Posterior cingulate gyrus (tissue), 11 donors: ENCODE measurements around the gene KRTAP5-7.
A peak's percentile ranks its signal among the peaks of the same experiment; 100 is the strongest.
"Not testable (repeated sequence)": the region's sequence is repeated elsewhere in the genome, so short reads cannot be mapped to it uniquely, and the experiment has no call there.

ENCODE experiments used
- DNase-seq, 10 donors: peaks; one replicate each; pipeline versions ENCODE4 v3.0.0 to v3.0.0-alpha.2; 2020 to 2021; ENCODE audit warnings: mixed read lengths in 3 of 10
- intact Hi-C: fragments of 100-400 bp; cut with DNase I; formaldehyde crosslinking; loops from one replicate; pipeline ENCODE4 v1.15.1; 2023

KRTAP5-7 gene

DNA sequence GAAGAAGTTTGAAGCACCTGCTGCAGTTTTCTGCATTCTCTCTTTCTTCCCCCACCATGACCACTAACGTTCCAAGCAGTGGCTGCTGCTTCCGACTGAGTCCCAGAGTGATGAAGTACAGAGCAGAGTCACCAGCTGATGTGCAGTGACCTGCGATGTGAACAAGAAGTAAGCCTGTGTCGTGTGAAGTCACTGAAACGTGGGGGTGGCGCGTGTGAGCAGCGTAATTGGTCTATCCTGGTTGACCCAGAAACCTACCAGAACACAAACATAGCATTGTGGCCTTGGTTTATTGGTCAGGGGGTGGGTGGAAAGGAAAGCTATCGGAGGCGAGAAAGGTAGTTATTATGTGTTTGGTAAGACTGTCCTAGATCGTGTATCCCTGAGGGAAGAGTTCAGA lies 3.5 kb downstream of the KRTAP5-7 start:
- intact Hi-C loops: no loop called here
- no peak for DNase-seq

DNA sequence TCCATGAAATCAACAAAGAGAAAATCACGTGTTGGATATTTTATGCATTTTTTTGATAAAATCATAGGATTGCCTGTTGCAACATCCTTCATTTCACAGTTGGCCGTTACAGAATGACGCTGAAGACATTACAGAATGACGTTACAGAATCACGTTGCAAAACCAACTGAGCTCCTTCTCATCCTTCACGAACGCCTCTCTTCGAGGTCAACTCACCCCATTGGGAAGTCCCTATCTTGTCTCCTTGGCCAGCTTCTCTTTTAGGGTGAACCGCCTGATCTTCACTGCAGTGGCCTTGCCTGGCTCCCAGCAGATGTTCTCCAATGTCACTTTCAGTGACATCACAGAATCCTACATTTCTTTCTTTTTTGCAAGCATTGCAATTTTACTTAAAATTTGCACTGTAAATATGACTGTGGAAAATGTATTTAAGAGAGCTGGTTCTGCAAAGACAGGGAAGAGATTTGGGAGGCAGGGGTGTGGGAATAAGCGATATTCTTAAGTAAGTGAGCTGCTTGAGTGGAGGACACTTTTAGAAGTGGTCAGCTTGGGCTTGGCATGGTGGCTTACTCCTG lies 5.1 kb downstream of the KRTAP5-7 start:
- no peak for DNase-seq
- intact Hi-C loops: no loop called here

DNA sequence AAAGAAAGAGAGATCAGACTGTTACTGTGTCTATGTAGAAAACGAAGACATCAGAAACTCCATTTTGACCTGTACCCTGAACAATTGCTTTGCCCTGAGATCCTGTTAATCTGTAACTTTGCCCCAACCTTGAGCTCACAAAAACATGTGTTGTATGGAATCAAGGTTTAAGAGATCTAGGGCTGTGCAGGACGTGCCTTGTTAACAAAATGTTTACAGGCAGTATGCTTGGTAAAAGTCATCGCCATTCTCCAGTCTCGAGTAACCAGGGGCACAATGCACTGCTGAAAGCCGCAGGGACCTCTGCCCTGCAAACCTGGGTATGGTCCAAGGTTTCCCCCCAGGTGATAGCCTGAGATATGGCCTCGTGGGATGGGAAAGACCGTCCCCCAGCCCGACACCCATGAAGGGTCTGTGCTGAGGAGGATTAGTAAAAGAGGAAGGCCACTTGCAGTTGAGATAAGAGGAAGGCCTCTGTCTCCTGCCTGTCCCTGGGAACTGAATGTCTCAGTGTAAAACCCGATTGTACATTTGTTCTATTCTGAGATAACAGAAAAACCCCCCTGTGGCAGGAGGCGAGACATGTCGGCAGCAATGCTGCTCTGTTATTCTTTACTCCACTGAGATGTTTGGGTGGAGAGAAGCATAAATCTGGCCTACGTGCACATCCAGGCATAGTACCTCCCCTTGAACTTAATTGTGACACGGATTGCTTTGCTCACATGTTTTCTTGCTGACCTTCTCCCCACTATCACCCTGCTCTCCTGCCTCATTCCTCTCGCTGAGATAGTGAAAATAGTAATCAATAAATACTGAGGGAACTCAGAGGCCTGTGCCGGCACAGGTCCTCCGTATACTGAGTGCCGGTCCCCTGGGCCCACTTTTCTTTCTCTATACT lies 7.9 kb downstream of the KRTAP5-7 start:
- intact Hi-C loops, DNase-seq: not testable (repeated sequence)

DNA sequence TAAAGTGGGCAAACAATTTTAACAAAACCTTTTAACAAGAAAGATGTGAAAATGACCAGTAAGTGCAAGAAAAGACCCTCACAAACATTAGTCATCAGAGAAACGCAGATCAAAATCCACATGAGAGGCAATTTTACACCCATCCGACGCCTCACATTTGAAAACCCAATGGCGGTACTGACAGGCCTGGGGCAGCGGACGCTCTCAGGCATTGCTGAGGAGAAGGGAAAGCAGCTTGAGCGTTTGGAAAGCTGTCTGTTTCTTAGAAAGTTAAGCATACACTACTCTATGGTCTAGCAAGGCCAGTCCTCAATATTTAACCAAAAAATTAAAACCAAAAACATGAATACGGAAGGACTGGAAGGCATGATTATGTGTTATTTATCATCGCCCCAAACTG lies 8.8 kb downstream of the KRTAP5-7 start:
- DNase-seq: no peak
- intact Hi-C loops: no loop called here

DNA sequence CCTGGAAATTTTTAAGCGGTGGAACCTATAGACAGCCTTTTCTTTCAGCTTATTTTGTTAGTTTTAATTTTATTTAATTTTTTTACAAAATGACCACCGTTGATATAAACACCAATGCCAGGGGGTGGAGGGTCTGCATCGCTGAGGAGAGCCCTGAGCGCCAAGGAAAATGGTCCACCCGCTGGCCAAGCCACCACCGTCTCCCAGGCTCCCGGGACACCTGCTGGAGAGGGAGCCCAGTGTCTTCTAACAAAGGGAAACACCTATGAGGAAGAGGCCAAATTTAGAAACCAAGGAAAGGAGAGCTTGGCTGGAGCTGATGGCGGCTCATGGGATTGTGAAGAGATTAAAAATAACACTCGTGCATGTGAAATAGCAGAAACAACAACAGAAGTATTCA lies 10.5 kb downstream of the KRTAP5-7 start:
- intact Hi-C loops: no loop called here
- peak in 1 of 10 donors; percentile 55 for DNase-seq

DNA sequence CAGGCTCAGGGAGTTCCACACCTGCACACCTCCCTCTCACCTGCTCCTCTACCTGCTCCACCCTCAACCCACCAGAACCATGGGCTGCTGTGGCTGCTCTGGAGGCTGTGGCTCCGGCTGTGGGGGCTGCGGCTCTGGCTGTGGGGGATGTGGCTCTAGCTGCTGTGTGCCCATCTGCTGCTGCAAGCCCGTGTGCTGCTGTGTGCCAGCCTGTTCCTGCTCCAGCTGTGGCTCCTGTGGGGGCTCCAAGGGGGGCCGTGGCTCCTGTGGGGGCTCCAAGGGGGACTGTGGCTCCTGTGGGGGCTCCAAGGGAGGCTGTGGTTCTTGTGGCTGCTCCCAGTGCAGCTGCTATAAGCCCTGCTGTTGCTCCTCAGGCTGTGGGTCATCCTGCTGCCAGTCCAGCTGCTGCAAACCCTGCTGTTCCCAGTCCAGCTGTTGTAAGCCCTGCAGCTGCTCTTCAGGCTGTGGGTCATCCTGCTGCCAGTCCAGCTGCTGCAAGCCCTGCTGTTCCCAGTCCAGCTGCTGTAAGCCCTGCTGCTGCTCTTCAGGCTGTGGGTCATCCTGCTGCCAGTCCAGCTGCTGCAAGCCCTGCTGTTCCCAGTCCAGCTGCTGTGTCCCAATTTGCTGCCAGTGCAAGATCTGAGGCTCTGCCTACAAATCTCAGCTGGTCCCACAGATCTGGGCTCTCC lies 11.1 kb downstream of the KRTAP5-7 start, which contains the start of gene KRTAP5-8:
TSS of gene KRTAP5-8 (plus strand) at position 49 of the 689 bp plus-strand sequence. CDS start at position 80, 31 bp downstream.
- intact Hi-C loops: not testable (repeated sequence)
- DNase-seq: peak in 1 of 10 donors; percentile 26

DNA sequence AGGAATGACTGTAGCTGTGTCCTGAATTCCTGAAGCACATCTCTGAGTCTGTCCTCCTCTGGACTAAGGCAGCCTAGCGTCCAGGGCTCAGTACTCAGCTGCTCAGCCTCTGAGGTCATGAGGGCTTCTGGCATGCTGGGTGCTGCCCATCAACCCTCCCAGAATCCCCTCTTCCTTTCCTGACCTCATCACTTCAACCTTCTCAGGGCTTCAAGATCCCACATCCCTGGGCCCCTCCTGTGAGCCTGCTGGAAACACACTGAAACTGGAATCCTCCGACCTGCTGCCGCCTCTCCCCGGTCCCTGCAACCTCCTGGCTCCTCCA lies 11.6 kb downstream of the KRTAP5-7 start:
- intact Hi-C loops: no loop called here
- DNase-seq: peak in 1 of 10 donors; percentile 22

DNA sequence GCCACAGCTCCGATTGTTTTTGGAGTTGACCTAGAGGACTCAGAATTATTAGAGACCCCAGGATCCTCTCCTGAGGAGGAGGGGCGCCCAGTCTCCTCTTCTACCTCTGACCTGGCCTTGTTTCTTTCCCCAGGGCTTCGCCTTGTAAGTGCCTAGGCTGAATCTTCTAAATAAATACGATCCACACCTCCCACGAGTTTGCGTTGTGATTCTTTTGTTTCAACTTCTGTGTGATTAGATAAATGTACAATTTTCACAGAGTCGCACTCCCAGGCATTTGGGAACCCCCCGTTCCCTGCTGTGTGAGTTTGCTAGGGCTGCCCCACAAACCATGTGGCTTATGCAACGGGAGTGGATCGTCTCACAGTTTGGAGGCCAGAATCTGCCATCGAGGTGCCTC lies 11.9 kb downstream of the KRTAP5-7 start:
- intact Hi-C loops: no loop called here
- DNase-seq: peak in 1 of 10 donors; percentile 18

DNA sequence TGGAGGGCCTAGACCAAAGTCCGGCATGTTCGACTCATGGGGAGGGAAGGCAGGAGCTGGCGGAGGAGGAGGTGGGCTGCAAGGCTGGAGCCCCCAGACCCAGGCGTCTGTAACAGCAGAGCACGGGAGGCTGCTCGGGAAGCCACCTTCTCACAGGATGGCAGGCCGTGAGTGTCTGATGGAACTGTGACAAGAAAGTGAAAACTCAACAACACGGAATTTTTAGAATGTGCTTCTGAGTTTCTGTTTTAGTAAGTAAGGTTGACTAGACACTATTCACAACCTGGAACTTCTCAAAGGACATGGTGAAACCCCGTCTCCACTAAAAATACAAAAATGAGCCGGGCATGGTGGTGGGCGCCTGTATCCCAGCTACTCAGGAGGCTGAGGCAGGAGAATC lies 12.9 kb downstream of the KRTAP5-7 start:
- intact Hi-C loops: not testable (repeated sequence)

DNA sequence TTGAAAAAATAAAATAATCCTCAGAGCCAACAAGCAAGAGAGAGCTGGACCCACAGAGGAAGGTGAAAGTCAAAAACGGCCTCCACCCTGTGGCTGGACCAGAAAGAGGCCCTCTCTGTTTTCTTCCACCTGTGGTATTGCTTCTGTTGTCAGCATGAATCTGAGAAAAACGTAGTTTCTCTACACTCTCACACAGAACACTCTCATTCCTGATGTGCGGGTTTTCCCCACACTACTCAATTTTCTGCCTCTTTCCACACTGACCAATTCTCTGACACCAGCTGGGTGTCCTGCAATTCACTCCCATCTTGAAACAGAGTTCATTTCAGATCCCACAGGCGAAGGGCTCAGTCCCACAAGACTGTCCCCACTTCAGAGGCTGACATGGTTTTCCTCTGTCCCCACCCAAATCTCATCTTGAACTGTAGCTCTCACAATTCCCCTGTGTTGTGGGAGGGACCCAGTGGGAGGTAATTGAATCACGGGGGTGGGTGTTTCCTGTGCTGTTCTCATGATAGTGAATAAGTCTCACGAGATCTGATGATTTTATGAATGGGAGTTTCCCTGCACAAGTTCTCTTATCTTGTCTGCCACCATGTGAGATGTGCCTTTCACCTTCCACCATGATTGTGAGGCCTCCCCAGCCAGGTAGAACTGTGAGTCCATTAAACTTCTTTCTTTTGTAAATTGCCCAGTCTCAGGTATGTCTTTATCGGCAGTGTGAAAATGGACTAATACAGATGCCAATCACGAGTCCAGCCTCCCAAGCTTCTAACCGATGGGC lies 13.6 kb downstream of the KRTAP5-7 start:
- intact Hi-C loops, DNase-seq: not testable (repeated sequence)

More for the DNA sequence above, 12.9 kb downstream of the KRTAP5-7 start:
- not testable (repeated sequence) for DNase-seq

DNA sequence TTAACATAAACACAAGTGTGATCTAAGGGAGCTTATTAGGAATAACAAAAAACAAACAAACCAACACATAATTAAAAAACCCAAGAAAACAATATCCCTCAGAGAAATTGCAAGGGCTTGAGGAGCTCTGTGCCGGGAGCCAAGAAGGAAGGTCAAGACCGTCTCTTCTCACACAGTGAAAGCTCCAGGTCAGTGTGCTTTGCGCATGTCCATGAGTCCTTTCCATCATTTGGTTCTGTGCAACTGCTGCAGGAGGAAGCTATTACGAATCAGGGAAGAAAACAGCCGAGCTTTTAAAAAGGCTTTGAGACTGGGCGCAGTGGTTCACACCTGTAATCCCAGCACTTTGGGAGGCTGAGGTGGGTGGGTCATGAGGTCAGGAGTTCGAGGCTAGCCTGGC lies 15.3 kb downstream of the KRTAP5-7 start:
- intact Hi-C loops: no loop called here

DNA sequence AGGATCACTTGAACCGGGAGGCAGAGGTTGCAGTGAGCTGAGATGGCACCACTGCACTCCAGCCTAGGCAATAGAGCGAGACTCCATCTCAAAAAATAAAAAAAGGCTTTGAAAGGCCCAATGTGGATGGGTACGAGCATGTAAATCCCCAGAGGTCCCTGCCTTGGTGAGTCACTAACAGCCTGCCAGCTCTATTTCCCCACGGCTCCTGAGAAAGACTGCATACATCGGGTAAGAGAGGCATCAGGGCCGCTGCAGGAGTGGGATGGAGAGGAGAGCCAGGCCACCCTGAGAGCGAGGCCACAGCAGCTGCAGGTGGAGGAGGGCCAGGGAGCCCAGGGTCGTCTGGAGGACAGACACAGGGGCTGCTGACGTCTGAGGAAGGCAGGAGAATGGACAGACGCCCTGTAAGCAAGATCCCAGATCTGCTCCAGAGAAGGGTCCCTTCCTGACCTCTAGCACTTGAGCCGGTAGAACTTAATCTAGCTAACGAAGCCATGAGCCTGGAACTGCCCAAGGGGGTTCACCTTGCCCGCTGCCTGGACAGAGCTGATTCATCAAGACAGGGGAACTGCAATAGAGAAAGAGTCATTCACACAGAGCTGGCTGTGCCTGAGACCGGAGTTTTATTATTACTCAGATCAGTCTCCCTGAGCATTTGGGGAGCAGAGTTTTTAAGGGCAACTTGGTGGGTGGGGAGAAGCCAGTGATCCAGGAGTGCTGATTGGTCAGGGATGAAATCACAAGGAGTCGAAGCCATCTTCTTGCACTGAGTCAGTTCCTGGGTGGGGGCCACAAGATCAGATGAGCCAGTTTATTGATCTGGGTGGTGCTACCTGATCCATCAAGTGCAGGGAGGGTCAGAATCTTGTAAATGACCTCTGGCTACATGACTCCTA lies 16.1 kb downstream of the KRTAP5-7 start:
- no peak for DNase-seq
- intact Hi-C loops: no loop called here

More for the DNA sequence above, 15.3 kb downstream of the KRTAP5-7 start:
- DNase-seq: no peak

DNA sequence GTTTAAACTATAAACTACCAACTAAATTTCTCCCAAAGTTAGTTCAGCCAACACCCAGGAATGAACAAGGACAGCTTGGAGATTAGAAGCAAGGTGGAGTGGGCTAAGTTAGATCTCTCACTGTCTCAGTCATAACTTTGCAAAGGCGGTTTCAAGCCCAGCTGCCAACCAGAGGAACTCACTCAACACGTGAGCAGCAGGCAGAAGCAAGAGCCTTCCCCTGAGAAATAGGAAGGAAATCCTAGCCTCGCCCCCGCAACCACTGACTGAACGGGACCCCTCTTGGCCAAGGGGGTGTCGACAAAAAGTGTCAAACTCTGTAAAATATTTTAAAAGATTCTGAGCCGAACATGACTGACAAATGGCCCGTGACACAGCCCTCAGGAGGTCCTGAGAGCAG lies 16.8 kb downstream of the KRTAP5-7 start:
- DNase-seq: no peak
- intact Hi-C loops: no loop called here

DNA sequence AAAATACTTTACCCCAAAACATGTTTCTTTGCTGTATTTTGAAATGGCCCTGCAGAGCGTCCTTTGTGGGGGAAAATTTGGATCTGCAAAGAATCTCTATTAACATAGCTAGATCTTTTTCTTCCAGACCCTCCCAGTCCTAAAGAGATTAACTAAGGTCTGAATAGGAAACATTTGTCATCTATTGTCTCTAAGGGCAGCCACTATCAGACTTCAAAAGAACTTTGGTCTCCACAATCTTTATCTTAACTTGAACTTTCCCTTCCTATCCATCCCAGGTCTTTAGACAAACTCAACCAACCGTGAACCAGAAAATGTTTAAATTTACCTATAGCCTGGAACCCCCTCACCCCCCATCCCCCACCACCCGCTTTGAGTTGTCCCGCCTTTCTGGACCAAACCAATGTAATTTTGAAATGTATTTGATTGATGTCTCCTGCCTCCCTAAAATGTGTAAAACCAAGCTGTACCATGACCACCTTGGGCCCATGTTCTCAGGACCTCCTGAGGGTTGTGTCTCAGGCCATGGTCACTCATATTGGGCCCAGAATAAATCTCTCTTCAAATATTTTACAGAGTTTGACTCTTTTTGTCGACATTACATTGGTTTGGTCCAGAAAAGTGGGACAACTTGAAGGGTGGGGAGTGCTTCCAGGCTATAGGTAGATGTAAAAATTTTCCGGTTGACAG lies 17.6 kb downstream of the KRTAP5-7 start:
- DNase-seq: no peak
- intact Hi-C loops: no loop called here

DNA sequence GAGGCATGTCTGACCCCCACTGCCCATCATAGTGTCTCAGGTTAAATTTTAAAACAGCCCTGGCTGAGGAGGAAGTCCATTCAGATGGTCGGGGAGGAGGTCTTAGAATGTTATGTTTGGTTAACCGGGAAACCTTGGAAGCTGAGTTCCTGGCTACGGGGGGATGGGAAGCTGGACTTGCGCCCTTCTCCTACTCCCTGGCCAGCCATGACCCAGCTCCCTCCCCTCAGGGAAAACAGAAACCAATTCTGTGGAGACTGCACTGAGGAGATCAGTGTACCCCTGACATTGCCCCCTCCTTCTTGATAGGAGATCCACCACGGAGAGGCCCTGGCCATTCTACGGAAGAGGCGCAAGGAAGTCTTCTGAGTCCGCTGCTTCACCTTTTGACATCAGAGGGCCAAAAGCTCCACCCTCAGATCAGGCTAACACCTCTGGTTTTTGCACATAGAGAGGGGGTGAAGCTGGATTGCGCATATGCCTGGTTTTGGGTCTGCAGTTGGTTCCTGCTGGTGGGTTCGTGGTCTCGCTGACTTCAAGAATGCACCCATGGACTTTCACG lies 18.4 kb downstream of the KRTAP5-7 start:
- intact Hi-C loops: no loop called here
- DNase-seq: no peak

DNA sequence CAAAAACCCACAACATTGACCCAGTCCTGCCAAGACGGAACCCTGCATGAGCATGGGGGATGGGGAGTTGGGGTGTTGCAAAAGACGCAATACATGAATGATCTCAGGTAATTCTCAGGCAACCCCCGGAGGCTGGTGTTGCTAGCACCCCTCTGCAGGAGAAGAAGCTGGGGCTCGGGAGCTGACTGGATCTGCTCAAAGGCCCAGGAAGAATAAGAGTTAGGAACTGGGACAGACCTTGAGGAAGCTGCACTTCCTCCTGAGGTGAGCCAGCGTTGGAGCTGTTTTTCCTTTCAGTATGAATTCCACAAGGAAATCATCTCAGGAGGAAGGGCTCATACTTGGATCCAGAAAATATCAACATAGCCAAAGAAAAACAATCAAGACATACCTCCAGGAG lies 21.1 kb downstream of the KRTAP5-7 start, which contains the start of gene KRTAP5-9:
TSS of gene KRTAP5-9 (plus strand) at position 301 of the 400 bp plus-strand sequence. CDS start 238 bp downstream, outside the sequence.
- no peak for DNase-seq
- intact Hi-C loops: no loop called here

DNA sequence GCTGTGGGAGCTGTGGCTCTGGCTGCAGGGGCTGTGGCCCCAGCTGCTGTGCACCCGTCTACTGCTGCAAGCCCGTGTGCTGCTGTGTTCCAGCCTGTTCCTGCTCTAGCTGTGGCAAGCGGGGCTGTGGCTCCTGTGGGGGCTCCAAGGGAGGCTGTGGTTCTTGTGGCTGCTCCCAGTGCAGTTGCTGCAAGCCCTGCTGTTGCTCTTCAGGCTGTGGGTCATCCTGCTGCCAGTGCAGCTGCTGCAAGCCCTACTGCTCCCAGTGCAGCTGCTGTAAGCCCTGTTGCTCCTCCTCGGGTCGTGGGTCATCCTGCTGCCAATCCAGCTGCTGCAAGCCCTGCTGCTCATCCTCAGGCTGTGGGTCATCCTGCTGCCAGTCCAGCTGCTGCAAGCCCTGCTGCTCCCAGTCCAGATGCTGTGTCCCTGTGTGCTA lies 21.7 kb downstream of the KRTAP5-7 start:
- DNase-seq: no peak

DNA sequence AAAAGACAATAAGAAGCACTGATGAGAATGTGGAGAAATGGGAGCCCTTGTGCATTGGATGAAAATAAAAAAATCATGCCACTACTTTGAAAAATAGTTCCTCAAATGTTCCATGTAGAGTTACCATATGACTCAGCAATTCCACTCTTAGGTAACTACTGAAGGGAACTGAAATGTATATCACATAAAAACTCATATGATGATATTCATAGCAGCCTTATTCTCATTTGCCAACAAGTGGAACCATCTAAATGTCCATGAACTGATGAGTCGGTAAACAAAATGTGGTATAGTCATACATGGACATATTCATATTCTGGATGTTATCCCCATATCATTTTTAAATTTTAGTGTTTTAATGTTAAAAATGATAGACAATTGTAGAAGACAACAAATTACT lies 24.6 kb downstream of the KRTAP5-7 start:
- intact Hi-C loops: no loop called here
- DNase-seq: no peak

More for the DNA sequence above, 21.7 kb downstream of the KRTAP5-7 start:
- intact Hi-C loops: no loop called here
